Measurements from ENCODE around the gene NUPR2. TPM values are rescaled to one million over a fixed set of nuclear protein-coding genes. Genes with fewer than 3 reads are reported as not detected.

The NUPR2 gene
- total and polyA plus RNA-seq, 2 of the 8 experiments (the other 6 are each of a cell fraction or from before 2014, with no cell fraction given) = not detected

- TF ChIP-seq CHD7 (IDR thresholded peaks at IDR 0.05; ENCODE audit: insufficient replicate concordance, low read length) (no peak), SAP30 (IDR thresholded peaks at IDR 0.05; ENCODE audit: insufficient read depth, insufficient replicate concordance, low read length) (no peak), SIN3A (conservative IDR thresholded peaks at IDR 0.05 in 1 of 2, IDR thresholded peaks at IDR 0.05 in 1 of 2; ENCODE audit: low read depth in 1 of 2, low read length in 2 of 2) (0 out of 4 replicates have a peak, but pooled peaks of 1 of the 2 experiments have one; percentile 56)
These were observed 41.8 kb downstream of the NUPR2 start (continued) for GRCh38 chr7:56074371-56074791.

All from H1 (cell line).